Measurements from ENCODE around the gene FAM81B. TPM values are rescaled to one million over a fixed set of nuclear protein-coding genes. Genes with fewer than 3 reads are reported as not detected.

Gene FAM81B
- total RNA-seq, 2 experiments from 2014 or later, result not detected

GRCh38 chr5:95471942-95472341 is 80.8 kb downstream of the FAM81B start:
- H3K79me2 ChIP-seq (ENCODE audit: insufficient read depth, low read depth, low read length), result no peaks in the 10 kb centered on the region
- H3K36me3 ChIP-seq (ENCODE audit: insufficient read depth, low read length), result peaks cover 43% of the 10 kb centered on the region
- H3K4me3 ChIP-seq (ENCODE audit: low read depth, low read length, poor library complexity, severe bottlenecking), result no peak overlapping the region
- DNase-seq (ENCODE audit: low spot score), result no peak
- H3K4me2 ChIP-seq (ENCODE audit: low read length), result no peak overlapping the region
- no peak overlapping the region for H2AFZ ChIP-seq (ENCODE audit: low read length)
- H3K9me2 ChIP-seq (ENCODE audit: insufficient read depth, low read length), result no peaks in the 10 kb centered on the region
- H3K27ac ChIP-seq (ENCODE audit: low read depth, low read length, poor library complexity, severe bottlenecking), result no peak overlapping the region
- H3K4me1 ChIP-seq (ENCODE audit: insufficient read depth, low read length, poor library complexity, severe bottlenecking), result no peaks in the 10 kb centered on the region
- intact Hi-C loops (cut with micrococcal nuclease; ENCODE audit: unreplicated experiment), result no loop called here
- no TSS peak for BruUV-seq (replicated peaks)
- H3K9me3 ChIP-seq (ENCODE audit: low read length), result no peaks in the 10 kb centered on the region
- H4K20me1 ChIP-seq (ENCODE audit: insufficient read depth, low read length), result no peaks in the 10 kb centered on the region
- ChIA-PET CTCF (ENCODE audit: unreplicated experiment) (no interaction called here), POLR2A (no interaction called here)
- TF ChIP-seq CTCF (conservative IDR thresholded peaks at IDR 0.05; ENCODE audit: low read length) (no peak), EZH2phosphoT487 (IDR thresholded peaks at IDR 0.05; ENCODE audit: borderline replicate concordance, low read depth, low read length) (no peak)

- H3K9me2 ChIP-seq (ENCODE audit: insufficient read depth, low read length), result no peaks in the 10 kb centered on the region
- no peaks in the 10 kb centered on the region for H3K4me1 ChIP-seq (ENCODE audit: insufficient read depth, low read length, poor library complexity, severe bottlenecking)
- no peaks in the 10 kb centered on the region for H4K20me1 ChIP-seq (ENCODE audit: insufficient read depth, low read length)
- intact Hi-C loops (cut with micrococcal nuclease; ENCODE audit: unreplicated experiment), result no loop called here
- H3K79me2 ChIP-seq (ENCODE audit: insufficient read depth, low read depth, low read length), result no peaks in the 10 kb centered on the region
- no peak overlapping the region for H2AFZ ChIP-seq (ENCODE audit: low read length)
- no peak for DNase-seq (ENCODE audit: low spot score)
- H3K27ac ChIP-seq (ENCODE audit: low read depth, low read length, poor library complexity, severe bottlenecking), result no peak overlapping the region
- peaks cover 90% of the 10 kb centered on the region for H3K36me3 ChIP-seq (ENCODE audit: insufficient read depth, low read length)
- TF ChIP-seq CTCF (conservative IDR thresholded peaks at IDR 0.05; ENCODE audit: low read length), result no peak
- no peak for TF ChIP-seq EZH2phosphoT487 (IDR thresholded peaks at IDR 0.05; ENCODE audit: borderline replicate concordance, low read depth, low read length)
- POLR2A ChIA-PET, result interaction anchor here (0.7 to 1.2 kb wide), 4 partner anchors 12 to 40 kb away, joined by 3 to 4 read pairs (median 3); no protein-coding TSS in a partner anchor
- H3K4me2 ChIP-seq (ENCODE audit: low read length), result no peak overlapping the region
- BruUV-seq (replicated peaks), result no TSS peak
- H3K9me3 ChIP-seq (ENCODE audit: low read length), result peaks cover 16% of the 10 kb centered on the region; the same call in 1 of the 2 replicates
- CTCF ChIA-PET (ENCODE audit: unreplicated experiment), result no interaction called here
- no peak overlapping the region for H3K4me3 ChIP-seq (ENCODE audit: low read depth, low read length, poor library complexity, severe bottlenecking)
These were observed 93.3 kb downstream of the FAM81B start for GRCh38 chr5:95484421-95484820.

DNA sequence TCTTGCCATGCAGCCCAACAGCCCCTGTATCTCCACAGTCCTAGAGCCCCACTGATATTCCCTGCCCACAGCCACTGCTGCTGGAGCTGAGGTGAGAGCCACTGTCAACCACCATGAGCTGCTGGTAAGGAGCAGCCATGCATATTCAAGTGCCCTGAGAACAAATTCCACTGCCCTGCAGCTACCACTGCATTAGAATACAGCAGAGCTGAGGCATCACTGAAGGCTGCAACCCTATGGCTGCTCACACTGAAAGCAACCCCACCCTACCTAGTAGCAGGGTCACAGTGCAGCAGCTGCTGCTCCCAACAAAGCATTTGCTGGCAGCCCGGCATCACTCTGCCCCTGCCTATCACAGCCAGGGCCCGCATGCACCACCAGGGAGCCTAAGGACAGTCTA is 95.0 kb downstream of the FAM81B start:
- TF ChIP-seq CTCF (conservative IDR thresholded peaks at IDR 0.05; ENCODE audit: low read length) (no peak), EZH2phosphoT487 (IDR thresholded peaks at IDR 0.05; ENCODE audit: borderline replicate concordance, low read depth, low read length) (no peak)
- Histone ChIP-seq H3K36me3 (ENCODE audit: insufficient read depth, low read length) (peaks cover 96% of the 10 kb centered on the region), H3K27ac (ENCODE audit: low read depth, low read length, poor library complexity, severe bottlenecking) (no peak overlapping the region), H4K20me1 (ENCODE audit: insufficient read depth, low read length) (no peaks in the 10 kb centered on the region), H3K4me1 (ENCODE audit: insufficient read depth, low read length, poor library complexity, severe bottlenecking) (no peaks in the 10 kb centered on the region), H2AFZ (ENCODE audit: low read length) (no peak overlapping the region), H3K4me2 (ENCODE audit: low read length) (no peak overlapping the region), H3K9me3 (ENCODE audit: low read length) (peaks cover 16% of the 10 kb centered on the region; the same call in 1 of the 2 replicates), H3K79me2 (ENCODE audit: insufficient read depth, low read depth, low read length) (no peaks in the 10 kb centered on the region), H3K9me2 (ENCODE audit: insufficient read depth, low read length) (no peaks in the 10 kb centered on the region), H3K4me3 (ENCODE audit: low read depth, low read length, poor library complexity, severe bottlenecking) (no peak overlapping the region)
- no TSS peak for BruUV-seq (replicated peaks)
- DNase-seq (ENCODE audit: low spot score), result no peak
- intact Hi-C loops (cut with micrococcal nuclease; ENCODE audit: unreplicated experiment), result no loop called here
- POLR2A ChIA-PET, result no interaction called here
- CTCF ChIA-PET (ENCODE audit: unreplicated experiment), result no interaction called here

Measured in OCI-LY7 (cell line).